Pancreas (tissue), 10 donors: ENCODE data around the gene DCAF12. TPM values are rescaled to one million over a fixed set of nuclear protein-coding genes. Genes with fewer than 3 reads are reported as not detected.

Experiments
- ATAC-seq, 4 donors: fragments of 200-7000 bp; cut with Tn5 transposase; one replicate each; pipeline versions ENCODE4 v1.8.0 to v1.9.1; 2020; ENCODE audit warnings: mild to moderate bottlenecking in 4 of 4, moderate library complexity in 4 of 4
- DNase-seq, 6 donors: peaks; one replicate each; pipeline ENCODE4 v3.0.0-alpha.2; 2020
- FAIRE-seq: peaks from 2 replicates; lab custom pipeline; 2012; peaks lifted over from hg19 to GRCh38; lab: Jason Lieb, UNC
- H3K27ac ChIP-seq, 4 donors: fragments of 200-600 bp; sonication (generic); 1 replicate in 3 of 4; 2 replicates in 1 of 4; pipeline versions ENCODE4 v1.5.0 to v1.8.0; 2020
- H3K27me3 ChIP-seq, 4 donors: fragments of 200-600 bp; one replicate each; pipeline ENCODE4 v1.8.0; 2021
- H3K36me3 ChIP-seq, 3 donors: fragments of 200-600 bp; sonication (generic) in 1 of 3; one replicate each; pipeline versions ENCODE4 v1.5.0 to v1.8.0; 2020 to 2021
- H3K4me1 ChIP-seq, 3 donors: fragments of 200-600 bp; one replicate each; pipeline ENCODE4 v1.8.0; 2021
- H3K4me3 ChIP-seq, 4 donors: fragments of 200-600 bp; sonication (generic) in 2 of 4; one replicate each; pipeline versions ENCODE4 v1.5.0 to v1.8.0; 2020 to 2021
- H3K9me3 ChIP-seq, 4 donors: fragments of 200-600 bp; one replicate each; pipeline ENCODE4 v1.8.0; 2021
- CTCF ChIP-seq, 4 donors: fragments of 200-600 bp; sonication (generic) in 3 of 4; IDR thresholded peaks; one replicate each; pipeline versions ENCODE4 v1.5.0 to v1.8.0; 2021; ENCODE audit warnings: antibody characterized with exemption in 4 of 4
- WGBS, 2 donors: extraction: QIAGEN DNeasy Blood & Tissue Kit; methylation state at CpG; one replicate each; pipeline ENCODE4 v1.1.7; 2013; 5-methylcytosine and 5-hydroxymethylcytosine counted together
- intact Hi-C, 3 donors: fragments of 100-400 bp; cut with DNase I; formaldehyde crosslinking; loops; one replicate each; pipeline versions ENCODE4 v1.11.1 to v1.14.2; 2022
- polyA plus RNA-seq, 2 donors: library from polyadenylated mRNA; stranded (reverse); fragments of 200-250 nt; gene quantifications; one replicate each; pipeline ENCODE4 v1.2.3, GENCODE V29; 2013
- total RNA-seq, 6 donors: library from RNA; stranded (reverse); fragmentation: NEBNext Ultra II Directional in 4 of 6; extraction: Animal tissue kit (Norgen Biotek cat#: 25700) in 4 of 6; gene quantifications; one replicate each; pipeline versions ENCODE4 v1.2.1 to v1.2.4, GENCODE V29; 2021 to 2023
- donor health status: healthy with polysubstance abuse.
- donor health status: DM: no; HTN: no; CAD: no; lungs with moderate emphysema.
- donor health status: DM: no; HTN: no; CAD: no.
- donor health status: control.
- donor health status: control.
- donor health status: Bipolar disorder and iron deficiency.
- donor health status: DM: yes; HTN: yes; CAD: no.
- donor health status: DM: no; HTN: no; CAD: no.
- donor health status: DM: no; HTN: no; CAD: no.
- donor health status: DM: yes; HTN: yes; CAD: no.

DCAF12 gene
- total and polyA plus RNA-seq, 8 donors = 5.7 to 22.1 (median 13.8) TPM

- no peak for ATAC-seq
- Histone ChIP-seq H3K4me3 (no peak overlapping the region), H3K9me3 (no peaks in the 10 kb centered on the region), H3K4me1 (peaks cover 0 to 3% (median 0%) of the 10 kb centered on the region in 3 donors), H3K27me3 (no peaks in the 10 kb centered on the region), H3K36me3 (peaks cover 2 to 55% (median 19%) of the 10 kb centered on the region in 3 donors), H3K27ac (no peak overlapping the region)
- WGBS, 2 donors = 92 to 94% methylated on average over 7 of the region's 7 CpGs
- intact Hi-C loops = no loop called here
- FAIRE-seq = no peak
- DNase-seq = no peak
- TF ChIP-seq CTCF (IDR thresholded peaks at IDR 0.05) = no peak
Measured at GRCh38 chr9:34089311-34089710, 37.2 kb downstream of the DCAF12 start.

- no peak overlapping the region for H3K27ac ChIP-seq
- H3K36me3 ChIP-seq = peaks cover 2 to 44% (median 19%) of the 10 kb centered on the region in 3 donors
- no peaks in the 10 kb centered on the region for H3K27me3 ChIP-seq
- no peaks in the 10 kb centered on the region for H3K4me1 ChIP-seq
- DNase-seq (no peak), FAIRE-seq (no peak), ATAC-seq (no peak)
- intact Hi-C loops = no loop called here
- H3K4me3 ChIP-seq = no peak overlapping the region
- TF ChIP-seq CTCF (IDR thresholded peaks at IDR 0.05) = no peak
- WGBS, 2 donors = 33 to 44% methylated on average over 1 of the region's 1 CpG
- H3K9me3 ChIP-seq = no peaks in the 10 kb centered on the region
Measured at GRCh38 chr9:34087370-34087769, 39.1 kb downstream of the DCAF12 start.

- intact Hi-C loops = no loop called here
- Histone ChIP-seq H3K27me3 (no peaks in the 10 kb centered on the region), H3K4me3 (no peak overlapping the region), H3K4me1 (no peaks in the 10 kb centered on the region), H3K36me3 (peaks cover 2 to 39% (median 16%) of the 10 kb centered on the region in 3 donors), H3K27ac (no peak overlapping the region), H3K9me3 (no peaks in the 10 kb centered on the region)
- no peak for FAIRE-seq
- no peak for DNase-seq
- no peak for ATAC-seq
- no peak for TF ChIP-seq CTCF (IDR thresholded peaks at IDR 0.05)
Measured at GRCh38 chr9:34086864-34087263, 39.6 kb downstream of the DCAF12 start.

GRCh38 chr9:34085581-34086500 is 40.7 kb downstream of the DCAF12 start:
- 88 to 93% methylated on average over 6 of the region's 6 CpGs for WGBS, 2 donors
- no peak for FAIRE-seq

More at GRCh38 chr9:34085581-34086500, 40.7 kb downstream of the DCAF12 start:
- Histone ChIP-seq H3K36me3 (peaks cover 2 to 34% (median 16%) of the 10 kb centered on the region in 3 donors), H3K27me3 (no peaks in the 10 kb centered on the region), H3K4me3 (no peak overlapping the region), H3K4me1 (no peaks in the 10 kb centered on the region), H3K27ac (no peak overlapping the region), H3K9me3 (no peaks in the 10 kb centered on the region)
- intact Hi-C loops = no loop called here
- ATAC-seq (no peak), DNase-seq (no peak)
- TF ChIP-seq CTCF (IDR thresholded peaks at IDR 0.05) = no peak
